HG03066 (cell line): ENCODE measurements around the gene SPTLC3.

Experiments used
- ATAC-seq: cut with Tn5 transposase; IDR thresholded peaks from one replicate; pipeline ENCODE4 v1.9.1; 2021; ENCODE audit warnings: low read depth; ENCODE audit not compliant: unreplicated experiment

Gene SPTLC3

GRCh38 chr20:13173201-13173600 is 164.4 kb downstream of the SPTLC3 start:
- no peak for ATAC-seq

GRCh38 chr20:13174402-13174801 is 165.6 kb downstream of the SPTLC3 start:
- ATAC-seq = no peak

GRCh38 chr20:13180986-13181889 is 172.5 kb downstream of the SPTLC3 start:
- no peak for ATAC-seq

GRCh38 chr20:13183005-13183404 is 174.2 kb downstream of the SPTLC3 start:
- ATAC-seq = no peak

GRCh38 chr20:13186043-13186774 is 177.4 kb downstream of the SPTLC3 start:
- no peak for ATAC-seq

- no peak for ATAC-seq
Measured at GRCh38 chr20:13187899-13188298, 179.1 kb downstream of the SPTLC3 start.

- no peak for ATAC-seq
Measured at GRCh38 chr20:13199279-13199678, 190.5 kb downstream of the SPTLC3 start.

- ATAC-seq = no peak
Measured at GRCh38 chr20:13200767-13201500, 192.2 kb downstream of the SPTLC3 start.

- no peak for ATAC-seq
Measured at GRCh38 chr20:13202565-13202964, 193.8 kb downstream of the SPTLC3 start.

- ATAC-seq = no peak
Measured at GRCh38 chr20:13205425-13205824, 196.7 kb downstream of the SPTLC3 start.

- ATAC-seq = no peak
Measured at GRCh38 chr20:13205848-13206434, 197.2 kb downstream of the SPTLC3 start.

- ATAC-seq = no peak
Measured at GRCh38 chr20:13207016-13207415, 198.2 kb downstream of the SPTLC3 start.

- no peak for ATAC-seq
Measured at GRCh38 chr20:13211956-13212618, 203.3 kb downstream of the SPTLC3 start.

- ATAC-seq = no peak
Measured at GRCh38 chr20:13212750-13213149, 204.0 kb downstream of the SPTLC3 start.

- ATAC-seq = no peak
Measured at GRCh38 chr20:13213335-13213734, 204.6 kb downstream of the SPTLC3 start.

- no peak for ATAC-seq
Measured at GRCh38 chr20:13216533-13216932, 207.8 kb downstream of the SPTLC3 start.
